ENCODE measurements around the gene UQCC3.

The UQCC3 gene

DNA sequence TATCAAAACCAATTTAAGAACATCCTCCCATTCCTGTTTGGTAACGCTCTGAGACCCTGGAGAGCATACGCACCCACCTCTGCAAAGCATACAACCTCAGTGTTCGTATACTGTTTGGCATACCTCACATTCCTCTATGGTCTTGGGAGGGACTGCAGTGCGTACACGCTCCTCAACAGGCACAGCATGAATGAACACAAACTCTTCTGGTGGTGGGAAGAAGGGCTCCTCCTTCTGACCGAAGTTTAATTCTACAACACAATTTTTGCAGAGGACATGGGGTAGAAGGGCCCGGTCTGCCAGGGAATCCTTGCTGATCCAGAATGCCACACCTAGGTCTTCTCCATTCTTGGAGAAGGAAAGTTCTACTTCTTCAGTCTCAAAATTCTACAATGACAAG lies 50.5 kb downstream of the UQCC3 start:
- no peak for DNase-seq (ENCODE audit: insufficient read length, low spot score)
- FAIRE-seq, result no peak
